DOHH2 (cell line): Measurements from ENCODE around the gene OR10H4.

Source experiments
- EZH2phosphoT487 ChIP-seq: fragments of 200-600 bp; sonication (generic); IDR thresholded peaks from 2 replicates; pipeline ENCODE4 v1.6.1; 2017; ENCODE audit warnings: borderline replicate concordance, mild to moderate bottlenecking, antibody characterized with exemption, low read length, moderate library complexity, mixed read lengths
- TF ChIP-seq, protein P1 (sequence below): fragments of 200-600 bp; sonication (generic); IDR thresholded peaks from one replicate; pipeline ENCODE4 v1.5.1; 2014; ENCODE audit warnings: antibody characterized with exemption, mild to moderate bottlenecking, low read depth, low read length; ENCODE audit not compliant: poor library complexity, severe bottlenecking

DNA sequence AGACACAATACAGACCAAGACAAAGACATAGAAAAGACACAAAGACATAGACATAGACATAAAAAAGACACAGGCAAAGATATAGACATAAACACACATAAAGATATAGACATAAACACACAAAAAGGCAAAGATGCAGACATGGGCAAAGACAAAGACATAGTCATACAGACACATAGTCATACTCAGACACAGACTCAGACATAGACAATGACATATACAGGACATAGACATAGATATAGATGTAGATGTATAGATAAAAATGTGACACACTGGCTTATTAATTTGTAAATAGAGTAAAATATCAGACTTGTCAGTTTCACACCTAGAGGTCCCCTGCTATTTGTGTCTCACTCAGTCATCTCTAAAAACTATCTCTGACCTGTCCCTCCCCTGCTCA is 42.8 kb downstream of the OR10H4 start:
- TF ChIP-seq, protein P1, sequence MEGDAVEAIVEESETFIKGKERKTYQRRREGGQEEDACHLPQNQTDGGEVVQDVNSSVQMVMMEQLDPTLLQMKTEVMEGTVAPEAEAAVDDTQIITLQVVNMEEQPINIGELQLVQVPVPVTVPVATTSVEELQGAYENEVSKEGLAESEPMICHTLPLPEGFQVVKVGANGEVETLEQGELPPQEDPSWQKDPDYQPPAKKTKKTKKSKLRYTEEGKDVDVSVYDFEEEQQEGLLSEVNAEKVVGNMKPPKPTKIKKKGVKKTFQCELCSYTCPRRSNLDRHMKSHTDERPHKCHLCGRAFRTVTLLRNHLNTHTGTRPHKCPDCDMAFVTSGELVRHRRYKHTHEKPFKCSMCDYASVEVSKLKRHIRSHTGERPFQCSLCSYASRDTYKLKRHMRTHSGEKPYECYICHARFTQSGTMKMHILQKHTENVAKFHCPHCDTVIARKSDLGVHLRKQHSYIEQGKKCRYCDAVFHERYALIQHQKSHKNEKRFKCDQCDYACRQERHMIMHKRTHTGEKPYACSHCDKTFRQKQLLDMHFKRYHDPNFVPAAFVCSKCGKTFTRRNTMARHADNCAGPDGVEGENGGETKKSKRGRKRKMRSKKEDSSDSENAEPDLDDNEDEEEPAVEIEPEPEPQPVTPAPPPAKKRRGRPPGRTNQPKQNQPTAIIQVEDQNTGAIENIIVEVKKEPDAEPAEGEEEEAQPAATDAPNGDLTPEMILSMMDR, result no peak
- TF ChIP-seq EZH2phosphoT487, result no peak
